Right lobe of liver (tissue), 4 donors: ENCODE measurements around the gene TMC5.

Experiments used
- CTCF ChIP-seq, 4 donors: fragments of 200-600 bp in 3 of 4; fragments of 450-650 bp in 1 of 4; IDR thresholded peaks; one replicate each; pipeline versions ENCODE4 v1.5.1 to v1.8.0; 2016 to 2022; ENCODE audit warnings: antibody characterized with exemption in 4 of 4, mild to moderate bottlenecking in 2 of 4
- POLR2A ChIP-seq: fragments of 450-650 bp; IDR thresholded peaks from one replicate; pipeline ENCODE4 v1.6.1; 2017; ENCODE audit warnings: antibody characterized with exemption, mild to moderate bottlenecking
- donor health status: DM: no; HTN: no; CAD: no.
- donor health status: DM: no; HTN: no; CAD: no.
- donor health status: DM: no; HTN: yes; CAD: no.

GRCh38 chr16:19396555-19397011 lies 21.1 kb upstream of the TMC5 start:
- TF ChIP-seq POLR2A (no peak), CTCF (IDR thresholded peaks at IDR 0.05) (no peak)
